HG02610 (cell line): ENCODE data around the gene POTEJ.
A peak's percentile ranks its signal among the peaks of the same experiment; 100 is the strongest.
"Not testable (repeated sequence)": the region's sequence is repeated elsewhere in the genome, so short reads cannot be mapped to it uniquely, and the experiment has no call there.

Experiments
- ATAC-seq: cut with Tn5 transposase; IDR thresholded peaks from one replicate; pipeline ENCODE4 v1.9.1; 2021; ENCODE audit warnings: mild to moderate bottlenecking, moderate library complexity; ENCODE audit not compliant: unreplicated experiment

POTEJ gene

GRCh38 chr2:130611140-130611539 is at the start of gene POTEJ:
POTEJ (plus strand) TSS chr2:130611440; CDS start chr2:130611533, 93 bp downstream.
- ATAC-seq = not testable (repeated sequence)

GRCh38 chr2:130566165-130566564 is 45.1 kb upstream of the POTEJ start:
- ATAC-seq = not testable (repeated sequence)

GRCh38 chr2:130571929-130572328 is 39.3 kb upstream of the POTEJ start:
- ATAC-seq = not testable (repeated sequence)

GRCh38 chr2:130574230-130574629 is 37.0 kb upstream of the POTEJ start:
- ATAC-seq = not testable (repeated sequence)

- not testable (repeated sequence) for ATAC-seq
These were observed 34.9 kb upstream of the POTEJ start for GRCh38 chr2:130576209-130576784.

GRCh38 chr2:130577559-130577958 is 33.7 kb upstream of the POTEJ start:
- ATAC-seq = not testable (repeated sequence)

- not testable (repeated sequence) for ATAC-seq
These were observed 32.1 kb upstream of the POTEJ start for GRCh38 chr2:130579121-130579520.

GRCh38 chr2:130581491-130581890 is 29.7 kb upstream of the POTEJ start:
- not testable (repeated sequence) for ATAC-seq

- not testable (repeated sequence) for ATAC-seq
These were observed 28.3 kb upstream of the POTEJ start for GRCh38 chr2:130582970-130583369.

- ATAC-seq = not testable (repeated sequence)
These were observed 27.7 kb upstream of the POTEJ start for GRCh38 chr2:130583582-130583981.

- not testable (repeated sequence) for ATAC-seq
These were observed 26.5 kb upstream of the POTEJ start for GRCh38 chr2:130584726-130585125.

- ATAC-seq = peak; percentile 73
These were observed 22.4 kb upstream of the POTEJ start for GRCh38 chr2:130588688-130589458.

GRCh38 chr2:130590170-130590841 is 20.9 kb upstream of the POTEJ start:
- ATAC-seq = not testable (repeated sequence)

- not testable (repeated sequence) for ATAC-seq
These were observed 20.3 kb upstream of the POTEJ start for GRCh38 chr2:130590842-130591359.

- ATAC-seq = not testable (repeated sequence)
These were observed 18.3 kb upstream of the POTEJ start for GRCh38 chr2:130592791-130593414.

- ATAC-seq = not testable (repeated sequence)
These were observed 17.2 kb upstream of the POTEJ start for GRCh38 chr2:130594011-130594410.

- not testable (repeated sequence) for ATAC-seq
These were observed 14.5 kb upstream of the POTEJ start for GRCh38 chr2:130596757-130597156.

- ATAC-seq = not testable (repeated sequence)
These were observed 13.2 kb upstream of the POTEJ start for GRCh38 chr2:130597994-130598393.

GRCh38 chr2:130598463-130598862 is 12.8 kb upstream of the POTEJ start:
- not testable (repeated sequence) for ATAC-seq

- not testable (repeated sequence) for ATAC-seq
These were observed 11.8 kb upstream of the POTEJ start, which contains the start of gene CFC1 for GRCh38 chr2:130599393-130599792. CFC1 (minus strand) TSS chr2:130599575; CDS start chr2:130599287, 288 bp downstream.

- ATAC-seq = not testable (repeated sequence)
These were observed 11.3 kb upstream of the POTEJ start for GRCh38 chr2:130599926-130600325.
